ENCODE results near the gene NTF4. TPM values are rescaled to one million over a fixed set of nuclear protein-coding genes. Genes with fewer than 3 reads are reported as not detected.
"Not testable (repeated sequence)": the region's sequence is repeated elsewhere in the genome, so short reads cannot be mapped to it uniquely, and the experiment has no call there.

Gene NTF4
- total and polyA plus RNA-seq, 4 donors = 2.1 to 5.2 (median 2.8) TPM

GRCh38 chr19:49056101-49056901 lies 8.3 kb downstream of the NTF4 start:
- Histone ChIP-seq H3K36me3 (ENCODE audit: control insufficient read depth in 4 of 4, insufficient read depth in 4 of 4, low read length in 4 of 4) (no peaks in the 10 kb centered on the region), H3K4me1 (ENCODE audit: control insufficient read depth in 5 of 5, insufficient read depth in 5 of 5, low read length in 5 of 5) (peaks cover 0 to 21% (median 4%) of the 10 kb centered on the region in 5 donors), H3K9ac (ENCODE audit: insufficient read depth in 1 of 2, low read length in 2 of 2) (no peak overlapping the region), H3K9me3 (ENCODE audit: control insufficient read depth in 4 of 4, insufficient read depth in 3 of 4, low read length in 3 of 4) (no peaks in the 10 kb centered on the region), H3K27ac (ENCODE audit: low read depth in 1 of 2, low read length in 1 of 2) (no peak overlapping the region), H3K4me3 (peak overlapping the region; percentile 22), H3K27me3 (ENCODE audit: control insufficient read depth in 3 of 3, insufficient read depth in 3 of 3, low read length in 2 of 3) (peaks cover 0 to 33% (median 22%) of the 10 kb centered on the region in 3 donors)
- TF ChIP-seq CTCF (IDR thresholded peaks at IDR 0.05; ENCODE audit: control extremely low read depth, extremely low read depth) = no peak
- peak; percentile 81 for ATAC-seq (ENCODE audit: insufficient read depth, low FRiP score)
- 0% methylated on average over 63 of the region's 63 CpGs for WGBS, 2 donors
- DNase-seq = peak; percentile 46 to 56 (median 48)

GRCh38 chr19:49050376-49051033 lies 14.1 kb downstream of the NTF4 start:
- H3K9me3 ChIP-seq (ENCODE audit: control insufficient read depth in 4 of 4, insufficient read depth in 3 of 4, low read length in 3 of 4); H3K27me3 ChIP-seq (ENCODE audit: control insufficient read depth in 3 of 3, insufficient read depth in 3 of 3, low read length in 2 of 3); H3K4me3 ChIP-seq; DNase-seq; ATAC-seq (ENCODE audit: insufficient read depth, low FRiP score); H3K9ac ChIP-seq (ENCODE audit: insufficient read depth in 1 of 2, low read length in 2 of 2); H3K4me1 ChIP-seq (ENCODE audit: control insufficient read depth in 5 of 5, insufficient read depth in 5 of 5, low read length in 5 of 5); H3K27ac ChIP-seq (ENCODE audit: low read depth in 1 of 2, low read length in 1 of 2); H3K36me3 ChIP-seq (ENCODE audit: control insufficient read depth in 4 of 4, insufficient read depth in 4 of 4, low read length in 4 of 4): not testable (repeated sequence)
- 78 to 85% methylated on average over 24 of the region's 24 CpGs for whole genome bisulfite sequencing, 2 donors

GRCh38 chr19:49049834-49050233 lies 14.8 kb downstream of the NTF4 start:
- not testable (repeated sequence) for DNase-seq; H3K36me3 ChIP-seq (ENCODE audit: control insufficient read depth in 4 of 4, insufficient read depth in 4 of 4, low read length in 4 of 4); H3K9me3 ChIP-seq (ENCODE audit: control insufficient read depth in 4 of 4, insufficient read depth in 3 of 4, low read length in 3 of 4); ATAC-seq (ENCODE audit: insufficient read depth, low FRiP score); H3K4me3 ChIP-seq; H3K4me1 ChIP-seq (ENCODE audit: control insufficient read depth in 5 of 5, insufficient read depth in 5 of 5, low read length in 5 of 5); H3K27ac ChIP-seq (ENCODE audit: low read depth in 1 of 2, low read length in 1 of 2); H3K27me3 ChIP-seq (ENCODE audit: control insufficient read depth in 3 of 3, insufficient read depth in 3 of 3, low read length in 2 of 3); H3K9ac ChIP-seq (ENCODE audit: insufficient read depth in 1 of 2, low read length in 2 of 2)
- 74 to 79% methylated on average over 3 of the region's 4 CpGs for WGBS, 2 donors

GRCh38 chr19:49049011-49049410 lies 15.6 kb downstream of the NTF4 start, which contains the start of gene CGB8:
Gene CGB8, minus strand, starts transcription at chr19:49049111. Its CDS starts 372 bp downstream, at chr19:49048739.
- not testable (repeated sequence) for H3K9me3 ChIP-seq (ENCODE audit: control insufficient read depth in 4 of 4, insufficient read depth in 3 of 4, low read length in 3 of 4); H3K36me3 ChIP-seq (ENCODE audit: control insufficient read depth in 4 of 4, insufficient read depth in 4 of 4, low read length in 4 of 4); H3K4me1 ChIP-seq (ENCODE audit: control insufficient read depth in 5 of 5, insufficient read depth in 5 of 5, low read length in 5 of 5); H3K9ac ChIP-seq (ENCODE audit: insufficient read depth in 1 of 2, low read length in 2 of 2); DNase-seq; H3K27ac ChIP-seq (ENCODE audit: low read depth in 1 of 2, low read length in 1 of 2); ATAC-seq (ENCODE audit: insufficient read depth, low FRiP score); H3K27me3 ChIP-seq (ENCODE audit: control insufficient read depth in 3 of 3, insufficient read depth in 3 of 3, low read length in 2 of 3); H3K4me3 ChIP-seq
- WGBS, 2 donors = 70 to 75% methylated on average over 8 to 10 of the region's 12 CpGs

- not testable (repeated sequence) for ATAC-seq (ENCODE audit: insufficient read depth, low FRiP score); H3K9me3 ChIP-seq (ENCODE audit: control insufficient read depth in 4 of 4, insufficient read depth in 3 of 4, low read length in 3 of 4); H3K27me3 ChIP-seq (ENCODE audit: control insufficient read depth in 3 of 3, insufficient read depth in 3 of 3, low read length in 2 of 3); H3K4me1 ChIP-seq (ENCODE audit: control insufficient read depth in 5 of 5, insufficient read depth in 5 of 5, low read length in 5 of 5); H3K4me3 ChIP-seq; DNase-seq; H3K27ac ChIP-seq (ENCODE audit: low read depth in 1 of 2, low read length in 1 of 2); H3K9ac ChIP-seq (ENCODE audit: insufficient read depth in 1 of 2, low read length in 2 of 2); H3K36me3 ChIP-seq (ENCODE audit: control insufficient read depth in 4 of 4, insufficient read depth in 4 of 4, low read length in 4 of 4)
- WGBS, 2 donors = 59 to 77% methylated on average over 14 to 15 of the region's 15 CpGs
Observed at GRCh38 chr19:49043548-49043947, 21.1 kb downstream of the NTF4 start, which contains the start of gene CGB5. Gene CGB5, plus strand, starts transcription at chr19:49043848. Its CDS starts 362 bp downstream, at chr19:49044210.

GRCh38 chr19:49042666-49043065 lies 22.0 kb downstream of the NTF4 start:
- 95 to 96% methylated on average over 2 to 4 of the region's 4 CpGs for WGBS, 2 donors
- not testable (repeated sequence) for H3K4me1 ChIP-seq (ENCODE audit: control insufficient read depth in 5 of 5, insufficient read depth in 5 of 5, low read length in 5 of 5); H3K27me3 ChIP-seq (ENCODE audit: control insufficient read depth in 3 of 3, insufficient read depth in 3 of 3, low read length in 2 of 3); H3K27ac ChIP-seq (ENCODE audit: low read depth in 1 of 2, low read length in 1 of 2); H3K9me3 ChIP-seq (ENCODE audit: control insufficient read depth in 4 of 4, insufficient read depth in 3 of 4, low read length in 3 of 4); H3K36me3 ChIP-seq (ENCODE audit: control insufficient read depth in 4 of 4, insufficient read depth in 4 of 4, low read length in 4 of 4); DNase-seq; ATAC-seq (ENCODE audit: insufficient read depth, low FRiP score); H3K4me3 ChIP-seq; H3K9ac ChIP-seq (ENCODE audit: insufficient read depth in 1 of 2, low read length in 2 of 2)
